Type B pancreatic cell (in vitro differentiated cells): ENCODE data around the gene PPOX. TPM values are rescaled to one million over a fixed set of nuclear protein-coding genes. Genes with fewer than 3 reads are reported as not detected.

Experiments used
- DNase-seq: peaks from one replicate; pipeline ENCODE4 v3.0.0; 2021; ENCODE audit warnings: mixed read lengths; ENCODE audit not compliant: unreplicated experiment; ENCODE audit errors: extremely low spot score
- H3K27ac Mint-ChIP-seq: 2 replicates; pipeline ENCODE4 v1.8.0; 2021; ENCODE audit warnings: mild to moderate bottlenecking, mixed read lengths
- H3K27me3 Mint-ChIP-seq: 2 replicates; pipeline ENCODE4 v1.8.0; 2021; ENCODE audit warnings: mixed read lengths
- H3K36me3 Mint-ChIP-seq: 2 replicates; pipeline ENCODE4 v1.8.0; 2021; ENCODE audit warnings: mixed read lengths
- H3K4me1 Mint-ChIP-seq: one replicate; pipeline ENCODE4 v1.8.0; 2021; ENCODE audit warnings: mixed read lengths; ENCODE audit not compliant: unreplicated experiment
- H3K4me3 Mint-ChIP-seq: 2 replicates; pipeline ENCODE4 v1.8.0; 2021; ENCODE audit warnings: mild to moderate bottlenecking, mixed read lengths
- H3K9me3 Mint-ChIP-seq: 2 replicates; pipeline ENCODE4 v1.8.0; 2021; ENCODE audit warnings: mixed read lengths
- CTCF ChIP-seq: fragments of 200-600 bp; sonication (generic); conservative IDR thresholded peaks from 2 replicates; pipeline ENCODE4 v1.5.0; 2021; ENCODE audit warnings: antibody characterized with exemption, mild to moderate bottlenecking
- total RNA-seq: library from RNA; stranded (reverse); gene quantifications from 2 replicates; pipeline ENCODE4 v1.2.1, GENCODE V29; 2021; ENCODE audit warnings: low replicate concordance

The PPOX gene
- total RNA-seq, 1 donor from 2014 or later = 43.6 TPM

DNA sequence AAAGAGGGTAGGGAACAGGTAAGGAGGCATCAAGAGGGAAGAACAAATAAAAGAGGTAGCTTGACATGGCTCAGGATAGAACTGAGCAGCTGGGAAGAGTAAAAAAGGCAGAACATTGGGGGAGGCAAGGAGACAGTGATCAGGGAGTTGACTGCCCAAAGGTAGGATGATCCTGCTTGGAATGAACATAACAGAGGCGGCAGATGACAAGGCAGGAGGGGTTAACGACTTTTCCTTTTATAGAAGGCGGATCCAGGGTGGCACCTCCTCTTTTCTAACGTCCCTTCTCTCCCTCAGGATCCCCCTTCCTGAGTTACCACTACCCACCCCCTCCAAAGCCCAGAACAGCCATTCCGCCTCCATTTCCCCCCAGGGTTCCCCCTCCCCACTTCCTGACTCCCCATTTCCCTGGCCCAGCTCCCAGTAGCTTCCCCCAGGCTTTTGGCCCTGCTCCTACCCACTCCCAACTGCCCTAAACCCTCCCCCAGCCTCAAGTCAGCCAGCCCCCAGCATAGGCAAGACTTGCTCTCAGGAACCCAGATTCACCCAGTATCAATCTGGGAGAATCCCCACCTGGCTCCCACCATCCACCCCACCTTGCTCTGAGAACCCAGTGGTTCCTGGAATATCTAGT lies 33.4 kb downstream of the PPOX start:
- Mint-ChIP-seq H3K27ac (no peak overlapping the region), H3K9me3 (no peaks in the 10 kb centered on the region), H3K4me3 (peak overlapping the region; percentile 29), H3K36me3 (peaks cover 7% of the 10 kb centered on the region), H3K4me1 (peaks cover 34% of the 10 kb centered on the region), H3K27me3 (peaks cover 9% of the 10 kb centered on the region)
- DNase-seq = no peak
- no peak for TF ChIP-seq CTCF

DNA sequence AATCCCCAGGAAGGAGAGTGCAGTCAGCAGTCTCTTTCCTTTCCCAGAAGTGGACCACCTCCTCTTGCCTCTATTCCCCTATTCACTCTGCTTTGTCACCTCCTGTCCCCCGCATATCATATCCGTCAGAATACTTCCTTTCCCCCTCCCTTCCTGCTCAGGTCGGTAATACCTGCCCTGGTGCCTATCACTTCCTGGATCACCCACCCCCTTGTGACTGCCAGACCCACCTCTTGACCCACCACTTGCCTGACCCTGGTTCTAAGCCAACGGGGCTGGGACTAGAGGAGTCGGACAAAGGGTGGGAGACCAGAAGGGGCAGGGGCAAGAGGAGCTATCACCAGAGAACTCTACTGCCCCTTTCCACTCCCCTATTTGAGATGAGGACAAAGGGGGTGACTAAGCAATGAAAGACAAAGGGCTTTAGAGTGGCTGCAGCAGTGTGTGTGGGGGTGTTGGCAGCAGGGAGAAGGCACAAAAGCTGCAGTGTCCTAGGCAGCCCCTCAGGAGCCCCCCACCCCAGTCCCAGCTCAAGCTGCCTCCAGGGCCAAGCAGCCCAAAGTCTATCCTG lies 34.3 kb downstream of the PPOX start:
- DNase-seq = no peak
- H3K4me1 Mint-ChIP-seq = peaks cover 39% of the 10 kb centered on the region
- no peak overlapping the region for H3K4me3 Mint-ChIP-seq
- H3K36me3 Mint-ChIP-seq = peaks cover 11% of the 10 kb centered on the region
- peaks cover 9% of the 10 kb centered on the region for H3K27me3 Mint-ChIP-seq
- H3K9me3 Mint-ChIP-seq = no peaks in the 10 kb centered on the region
- H3K27ac Mint-ChIP-seq = peak overlapping the region; percentile 97
- TF ChIP-seq CTCF = no peak

GRCh38 chr1:161200992-161201835 lies 35.0 kb downstream of the PPOX start:
- peak overlapping the region; percentile 97 for H3K27ac Mint-ChIP-seq
- TF ChIP-seq CTCF = no peak
- DNase-seq = no peak
- H3K27me3 Mint-ChIP-seq = peaks cover 9% of the 10 kb centered on the region
- no peaks in the 10 kb centered on the region for H3K9me3 Mint-ChIP-seq
- peaks cover 13% of the 10 kb centered on the region for H3K36me3 Mint-ChIP-seq
- H3K4me1 Mint-ChIP-seq = peaks cover 43% of the 10 kb centered on the region
- peak overlapping the region; percentile 96 for H3K4me3 Mint-ChIP-seq

DNA sequence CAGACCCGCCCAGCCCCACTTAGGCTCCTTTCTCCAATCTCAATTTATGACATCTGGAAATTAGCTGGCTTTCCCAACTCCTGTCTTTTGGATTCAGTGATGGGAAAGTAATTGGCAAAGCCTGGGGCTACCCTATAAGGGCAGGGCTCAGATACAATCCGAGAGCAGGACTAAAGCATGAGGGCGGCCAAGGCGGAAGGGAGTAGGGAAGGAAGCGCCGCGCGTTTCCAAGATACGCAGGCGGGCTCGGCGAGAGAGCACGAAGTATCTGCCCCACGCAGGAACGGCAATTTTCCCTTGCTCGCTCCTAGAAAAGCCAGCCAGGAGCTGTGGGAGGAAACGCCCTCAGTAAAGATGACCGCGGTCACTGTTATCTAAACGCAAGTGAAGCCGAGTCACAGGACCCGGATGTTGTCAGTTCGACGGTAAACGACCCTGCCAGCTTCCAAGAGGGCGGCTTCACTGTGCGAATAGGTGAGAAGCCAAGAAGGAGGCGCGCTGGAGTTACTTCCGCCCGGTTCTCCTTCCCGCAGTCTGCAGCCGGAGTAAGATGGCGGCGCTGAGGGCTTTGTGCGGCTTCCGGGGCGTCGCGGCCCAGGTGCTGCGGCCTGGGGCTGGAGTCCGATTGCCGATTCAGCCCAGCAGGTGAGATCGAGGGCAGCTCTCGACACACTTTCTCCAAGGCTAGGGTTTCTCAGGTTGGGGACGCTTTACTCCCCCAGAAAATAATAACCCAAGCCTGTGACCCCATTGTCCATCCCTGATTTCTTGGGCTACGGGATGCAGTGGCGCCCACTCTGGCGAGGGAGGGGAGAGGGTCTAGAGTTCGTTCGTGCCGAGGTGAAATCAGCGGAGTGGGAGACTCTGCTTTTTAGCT lies 35.8 kb downstream of the PPOX start, which contains the start of gene NDUFS2:
TSS of gene NDUFS2 (plus strand) at position 532 of the 877 bp plus-strand sequence. CDS start at position 551, 19 bp downstream.
- H3K4me1 Mint-ChIP-seq = peaks cover 42% of the 10 kb centered on the region
- H3K9me3 Mint-ChIP-seq = no peaks in the 10 kb centered on the region
- peak; percentile 94 for DNase-seq
- peaks cover 9% of the 10 kb centered on the region for H3K27me3 Mint-ChIP-seq
- H3K4me3 Mint-ChIP-seq = peak within 1 kb of the TSS; percentile 96
- peak within 1 kb of the TSS; percentile 97 for H3K27ac Mint-ChIP-seq
- TF ChIP-seq CTCF = peak; percentile 46
- H3K36me3 Mint-ChIP-seq = peaks cover 17% of the 10 kb centered on the region
